A549 (cell line): ENCODE measurements around the gene TRIO. TPM values are rescaled to one million over a fixed set of nuclear protein-coding genes. Genes with fewer than 3 reads are reported as not detected.

Source experiments
- ATAC-seq, 2 experiments: fragments of 200-7000 bp in 1 of 2; fragments of >200 bp in 1 of 2; cut with Nextera tagmentation in 1 of 2; cut with Tn5 transposase in 1 of 2; 3 replicates each; pipeline versions ENCODE4 v1.8.0 to v1.9.1; 2018 to 2020; ENCODE audit warnings: mild to moderate bottlenecking in 1 of 2, moderate library complexity in 1 of 2
- CTCF ChIA-PET: fragments of 300-600 bp; sonication (Branson Sonifier 250); formaldehyde crosslinking; extraction: SDS; loops from one replicate; lab custom pipeline; 2021; ENCODE audit warnings: antibody characterized with exemption, inconsistent platforms; lab: Yijun Ruan, JAX
- POLR2A ChIA-PET: fragments of 350-600 bp; formaldehyde crosslinking; extraction: SDS; loops from one replicate; lab custom pipeline; 2021; ENCODE audit warnings: antibody characterized with exemption, inconsistent platforms; lab: Yijun Ruan, JAX
- DNase-seq, 2 experiments: peaks; one replicate each; pipeline versions ENCODE4 v3.0.0 to v3.0.0-alpha.2; 2011 to 2016; ENCODE audit warnings: low read depth in 1 of 2, low spot score in 1 of 2
- FAIRE-seq: peaks from 2 replicates; lab custom pipeline; 2011; peaks lifted over from hg19 to GRCh38; lab: Jason Lieb, UNC
- H3K27ac ChIP-seq, 2 experiments: fragments of >200 bp; sonication (Bioruptor Twin); formaldehyde crosslinking; 3 replicates each; pipeline ENCODE4 v1.5.1; 2016 to 2017
- H3K4me1 ChIP-seq: fragments of >200 bp; sonication (Bioruptor Twin); formaldehyde crosslinking; 3 replicates; pipeline ENCODE4 v1.6.1; 2016
- H3K4me2 ChIP-seq: fragments of >200 bp; sonication (Bioruptor Twin); formaldehyde crosslinking; 3 replicates; pipeline ENCODE4 v1.6.1; 2016
- H3K4me3 ChIP-seq: fragments of >200 bp; sonication (Bioruptor Twin); formaldehyde crosslinking; 3 replicates; pipeline ENCODE4 v1.5.1; 2016
- H3K9me3 ChIP-seq: fragments of >200 bp; sonication (Bioruptor Twin); formaldehyde crosslinking; 3 replicates; pipeline ENCODE4 v1.6.1; 2016
- BHLHE40 ChIP-seq: IDR thresholded peaks from 2 replicates; pipeline ENCODE4 v1.6.1; 2012; ENCODE audit warnings: low read depth, low read length, inconsistent platforms
- E2F6 ChIP-seq: IDR thresholded peaks from 2 replicates; pipeline ENCODE4 v1.6.1; 2012; ENCODE audit warnings: low read depth, borderline replicate concordance
- FOXS1 ChIP-seq: fragments of 250-450 bp; sonication (Bioruptor Pico); IDR thresholded peaks from 2 replicates; pipeline ENCODE4 v1.5.0; 2020; ENCODE audit warnings: mild to moderate bottlenecking, moderate library complexity
- HMGXB4 ChIP-seq: fragments of 250-450 bp; sonication (Bioruptor Pico); IDR thresholded peaks from 2 replicates; pipeline ENCODE4 v1.5.0; 2021; ENCODE audit warnings: mild to moderate bottlenecking, moderate library complexity, borderline replicate concordance
- HOXB5 ChIP-seq: fragments of 250-450 bp; sonication (Bioruptor Pico); IDR thresholded peaks from 2 replicates; pipeline ENCODE4 v1.5.0; 2020; ENCODE audit warnings: mild to moderate bottlenecking, moderate library complexity
- JUNB ChIP-seq: fragments of >200 bp; sonication (Bioruptor Twin); formaldehyde crosslinking; IDR thresholded peaks from 2 replicates; pipeline ENCODE4 v1.6.1; 2016
- KDM1A ChIP-seq: fragments of 200-600 bp; sonication (generic); IDR thresholded peaks from 2 replicates; pipeline ENCODE4 v1.6.1; 2016; ENCODE audit warnings: low read depth, mild to moderate bottlenecking
- KDM5A ChIP-seq: fragments of 200-600 bp; sonication (generic); IDR thresholded peaks from 2 replicates; pipeline ENCODE4 v1.6.1; 2016; ENCODE audit warnings: antibody characterized with exemption, mild to moderate bottlenecking
- NPAS2 ChIP-seq: fragments of 250-450 bp; sonication (Bioruptor Pico); IDR thresholded peaks from 2 replicates; pipeline ENCODE4 v1.8.0; 2022; ENCODE audit warnings: mild to moderate bottlenecking, moderate library complexity, borderline replicate concordance
- NR3C1 ChIP-seq: fragments of >200 bp; sonication (Bioruptor Twin); formaldehyde crosslinking; IDR thresholded peaks from 3 replicates; pipeline ENCODE4 v1.6.1; 2017
- POLR2AphosphoS2 ChIP-seq: conservative IDR thresholded peaks from 2 replicates; pipeline ENCODE4 v1.6.1; 2012; ENCODE audit warnings: low read length, improper control_type of control experiment, inconsistent platforms
- RARB ChIP-seq: fragments of 250-450 bp; sonication (Bioruptor Pico); IDR thresholded peaks from 2 replicates; pipeline ENCODE4 v1.8.0; 2021; ENCODE audit warnings: mild to moderate bottlenecking, moderate library complexity
- REST ChIP-seq: fragments of 200-600 bp; sonication (generic); IDR thresholded peaks from 2 replicates; pipeline ENCODE4 v1.6.1; 2016; ENCODE audit warnings: antibody characterized with exemption, mild to moderate bottlenecking, moderate library complexity
- TFCP2L1 ChIP-seq: fragments of 250-450 bp; sonication (Bioruptor Pico); IDR thresholded peaks from 2 replicates; pipeline ENCODE4 v1.5.0; 2021; ENCODE audit warnings: mild to moderate bottlenecking
- ZFP36 ChIP-seq: fragments of 450-650 bp; IDR thresholded peaks from 2 replicates; pipeline ENCODE4 v1.6.1; 2014; ENCODE audit warnings: borderline replicate concordance; ENCODE audit not compliant: partially characterized antibody
- ZSCAN20 ChIP-seq: fragments of 250-450 bp; sonication (Bioruptor Pico); IDR thresholded peaks from 2 replicates; pipeline ENCODE4 v1.8.0; 2022; ENCODE audit warnings: mild to moderate bottlenecking, moderate library complexity
- WGBS: methylation state at CpG from one replicate; pipeline ENCODE4 v1.1.6; 2017; ENCODE audit errors: missing lambda C conversion rate; 5-methylcytosine and 5-hydroxymethylcytosine counted together
- polyA plus RNA-seq, 4 experiments: library from polyadenylated mRNA; depleted of rRNA in 3 of 4; stranded (reverse); fragments of >200 nt; fragmentation: RNase III in 1 of 4; extraction: RNeasy Plus Mini Kit Qiagen cat#74134 plus additional on column Dnase treatment in 1 of 4; gene quantifications; 2 replicates in 3 of 4; 3 replicates in 1 of 4; pipeline ENCODE4 v1.2.3, GENCODE V29; 2011 to 2017
- TF ChIP-seq, protein P1 (sequence below): IDR thresholded peaks from 2 replicates; pipeline ENCODE4 v1.6.1; 2012

Gene TRIO
- polyA plus RNA-seq, 2 of the 4 experiments (the other 2 are of a cell fraction): 47.5 to 79.0 TPM

DNA sequence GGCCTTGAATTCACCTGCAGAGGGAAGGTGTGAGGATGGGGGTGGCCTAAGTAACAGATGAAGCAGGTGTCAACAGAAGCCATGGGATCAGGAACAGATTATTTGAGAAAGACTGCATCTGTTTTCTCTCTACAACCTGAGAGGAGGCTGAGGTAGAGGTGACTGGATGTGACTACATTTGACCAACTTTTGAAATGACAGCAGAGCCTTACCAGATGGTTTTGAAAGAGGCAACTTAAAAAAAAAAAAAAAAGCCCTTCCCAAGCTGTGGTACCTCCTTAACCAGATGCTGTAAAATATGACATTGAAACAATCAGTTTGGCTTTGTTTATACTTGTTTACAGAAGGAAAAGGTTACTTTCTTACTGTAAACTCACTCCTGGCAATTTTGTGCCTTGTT, 108.6 kb downstream of the TRIO start:
- H3K4me2 ChIP-seq: no peak overlapping the region
- ChIA-PET CTCF (no interaction called here), POLR2A (no interaction called here)
- H3K27ac ChIP-seq: peak overlapping the region in 1 of 2 experiments; percentile 36; a peak in 1 of 6 replicates
- no peak overlapping the region for H3K4me3 ChIP-seq
- DNase-seq (no peak), FAIRE-seq (no peak), ATAC-seq (no peak)
- peaks cover 35% of the 10 kb centered on the region for H3K9me3 ChIP-seq
- H3K4me1 ChIP-seq: peaks cover 24% of the 10 kb centered on the region
- TF ChIP-seq, protein P1, sequence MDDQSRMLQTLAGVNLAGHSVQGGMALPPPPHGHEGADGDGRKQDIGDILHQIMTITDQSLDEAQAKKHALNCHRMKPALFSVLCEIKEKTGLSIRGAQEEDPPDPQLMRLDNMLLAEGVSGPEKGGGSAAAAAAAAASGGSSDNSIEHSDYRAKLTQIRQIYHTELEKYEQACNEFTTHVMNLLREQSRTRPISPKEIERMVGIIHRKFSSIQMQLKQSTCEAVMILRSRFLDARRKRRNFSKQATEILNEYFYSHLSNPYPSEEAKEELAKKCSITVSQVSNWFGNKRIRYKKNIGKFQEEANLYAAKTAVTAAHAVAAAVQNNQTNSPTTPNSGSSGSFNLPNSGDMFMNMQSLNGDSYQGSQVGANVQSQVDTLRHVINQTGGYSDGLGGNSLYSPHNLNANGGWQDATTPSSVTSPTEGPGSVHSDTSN: no peak
- no peak for TF ChIP-seq JUNB
- no peak for TF ChIP-seq HMGXB4 (CRISPR knock-in tag)
- TF ChIP-seq BHLHE40: no peak
- TF ChIP-seq NPAS2: no peak
- no peak for TF ChIP-seq POLR2AphosphoS2
- TF ChIP-seq ZFP36: no peak
- TF ChIP-seq KDM1A: no peak
- no peak for TF ChIP-seq HOXB5 (CRISPR knock-in tag)
- TF ChIP-seq ZSCAN20 (CRISPR knock-in tag): no peak
- no peak for TF ChIP-seq E2F6
- TF ChIP-seq KDM5A: no peak
- no peak for TF ChIP-seq FOXS1 (CRISPR knock-in tag)
- TF ChIP-seq TFCP2L1 (CRISPR knock-in tag): no peak
- TF ChIP-seq RARB (CRISPR knock-in tag): no peak
- no peak for TF ChIP-seq REST
- no peak for TF ChIP-seq NR3C1
- TF ChIP-seq, all 56 proteins: peak for 0

DNA sequence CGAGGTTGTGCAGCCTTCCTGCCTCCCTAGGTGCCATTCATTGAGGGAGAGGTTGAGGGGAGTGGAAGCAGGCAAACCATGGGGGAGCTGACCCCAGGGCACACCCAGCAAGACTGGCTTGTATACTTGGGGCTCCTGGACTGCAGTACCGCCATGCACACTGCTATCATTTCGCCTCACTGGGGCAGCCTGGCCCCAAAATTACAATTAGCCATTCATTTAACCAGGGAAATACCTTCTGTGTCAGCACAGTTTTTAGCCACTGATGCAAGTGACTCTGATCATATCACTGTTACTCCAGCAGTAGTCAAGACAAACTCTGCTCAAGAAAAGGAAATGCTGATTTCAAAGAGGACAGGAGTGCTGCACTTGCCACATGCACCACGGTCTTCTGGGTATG, 109.7 kb downstream of the TRIO start:
- 90% methylated on average over 4 of the region's 4 CpGs for WGBS
- H3K9me3 ChIP-seq: peaks cover 42% of the 10 kb centered on the region
- POLR2A ChIA-PET: no interaction called here
- ATAC-seq (no peak), DNase-seq (no peak), FAIRE-seq (no peak)
- H3K4me1 ChIP-seq: peaks cover 22% of the 10 kb centered on the region
- H3K4me3 ChIP-seq: no peak overlapping the region
- CTCF ChIA-PET: interaction anchor here (1.1 kb wide), 1 partner anchor 18 kb away, joined by 4 read pairs; no protein-coding TSS in a partner anchor
- H3K4me2 ChIP-seq: no peak overlapping the region
- TF ChIP-seq ZSCAN20 (CRISPR knock-in tag) (no peak), REST (no peak)
- TF ChIP-seq, protein P1: no peak
- no peak overlapping the region for H3K27ac ChIP-seq
